ES-I3 (cell line): ENCODE data around the gene EMSY.

Source experiments
- H3K36me3 ChIP-seq: 2 replicates; pipeline ENCODE4 v1.6.1; 2013; ENCODE audit warnings: mild to moderate bottlenecking, low read length, control low read depth, moderate library complexity; ENCODE audit not compliant: insufficient read depth
- H3K4me1 ChIP-seq: 2 replicates; pipeline ENCODE4 v1.6.1; 2013; ENCODE audit warnings: mild to moderate bottlenecking, control low read depth, low read length; ENCODE audit not compliant: insufficient read depth
- H3K9ac ChIP-seq: 2 replicates; pipeline ENCODE4 v1.6.1; 2013; ENCODE audit warnings: low read depth, mild to moderate bottlenecking, low read length, moderate library complexity
- H3K9me3 ChIP-seq: 2 replicates; pipeline ENCODE4 v1.6.1; 2013; ENCODE audit warnings: mild to moderate bottlenecking, low read length, moderate library complexity; ENCODE audit not compliant: control insufficient read depth, insufficient read depth

Gene EMSY

DNA sequence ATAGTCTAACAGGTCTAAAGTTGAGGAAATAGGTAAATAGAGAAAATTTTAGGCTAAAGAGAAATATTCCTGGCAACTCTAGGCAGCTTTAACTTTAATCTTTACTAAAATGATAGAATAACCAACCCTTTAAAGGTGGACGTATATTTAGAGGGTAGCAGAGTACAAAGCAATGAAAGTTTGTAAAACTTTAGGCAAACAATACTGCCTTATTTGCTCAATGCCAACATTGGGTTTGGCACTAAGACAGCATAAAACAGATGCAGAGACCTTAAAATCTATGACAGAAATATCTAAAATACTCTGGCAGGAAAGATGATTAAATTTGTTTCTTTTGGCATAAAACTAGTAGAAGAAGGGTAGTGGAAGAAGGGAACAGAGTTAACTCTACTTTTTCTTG is 70.7 kb downstream of the EMSY start:
- no peaks in the 10 kb centered on the region for H3K36me3 ChIP-seq
- H3K9me3 ChIP-seq = no peaks in the 10 kb centered on the region
- no peak overlapping the region for H3K9ac ChIP-seq
- H3K4me1 ChIP-seq = peaks cover 3% of the 10 kb centered on the region; the same call in 1 of the 2 replicates

- Histone ChIP-seq H3K4me1 (no peaks in the 10 kb centered on the region), H3K36me3 (peaks cover 8% of the 10 kb centered on the region; the same call in 1 of the 2 replicates)
Observed at GRCh38 chr11:76523147-76523546, 78.3 kb downstream of the EMSY start.

DNA sequence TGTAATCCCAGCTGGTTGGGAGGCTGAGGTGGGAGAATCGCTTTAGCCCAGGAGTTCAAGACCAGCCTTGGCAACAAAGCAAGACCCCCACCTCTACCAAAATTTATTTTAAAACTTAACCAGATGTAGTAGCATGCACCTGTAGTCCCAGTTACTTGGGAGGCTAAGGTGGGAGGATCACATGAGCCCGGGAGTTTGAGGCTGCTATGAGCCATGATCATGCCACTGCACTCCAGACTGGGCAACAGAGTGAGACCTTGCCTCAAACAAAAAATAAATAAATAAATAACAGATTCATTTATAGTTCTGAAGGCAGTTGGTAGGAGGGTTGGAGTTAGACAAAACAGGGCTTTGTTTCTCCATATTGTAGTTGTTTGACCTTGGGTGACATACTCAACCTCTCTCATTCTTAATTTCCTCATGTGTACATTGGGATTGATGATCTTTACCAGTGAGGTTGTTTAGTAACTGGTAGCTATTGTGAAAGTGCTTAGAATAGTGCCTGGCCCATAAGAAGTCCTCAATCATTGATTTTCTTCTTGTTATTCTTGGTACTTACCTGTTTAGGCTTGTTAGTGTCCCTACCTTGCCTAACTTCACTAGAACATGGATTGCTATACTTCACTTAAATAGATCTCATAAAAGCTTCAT is 79.1 kb downstream of the EMSY start:
- H3K4me1 ChIP-seq = no peaks in the 10 kb centered on the region
- H3K9me3 ChIP-seq = no peaks in the 10 kb centered on the region
- H3K9ac ChIP-seq = no peak overlapping the region
- peaks cover 8% of the 10 kb centered on the region; the same call in 1 of the 2 replicates for H3K36me3 ChIP-seq

More at GRCh38 chr11:76523147-76523546, 78.3 kb downstream of the EMSY start:
- no peaks in the 10 kb centered on the region for H3K9me3 ChIP-seq
- no peak overlapping the region for H3K9ac ChIP-seq

DNA sequence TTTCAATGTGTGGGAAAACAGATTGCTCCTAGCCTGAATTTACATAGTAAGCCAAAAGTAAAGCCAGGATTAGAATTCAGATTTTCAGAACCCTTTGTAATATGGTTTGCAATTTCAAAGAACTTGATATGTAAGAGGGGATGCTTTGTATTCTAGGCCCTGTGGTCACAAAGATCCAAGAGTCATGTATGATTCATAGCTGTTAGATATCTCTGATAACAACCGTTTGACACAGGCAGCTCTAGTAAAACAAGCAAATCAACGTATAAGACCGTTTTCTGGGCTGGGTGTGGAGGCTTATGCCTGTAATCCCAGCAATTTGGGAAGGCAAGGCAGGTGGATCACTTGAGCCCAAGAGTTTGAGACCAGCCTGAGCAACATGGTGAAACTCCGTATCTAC is 79.6 kb downstream of the EMSY start:
- Histone ChIP-seq H3K9ac (no peak overlapping the region), H3K36me3 (peaks cover 8% of the 10 kb centered on the region; the same call in 1 of the 2 replicates), H3K9me3 (no peaks in the 10 kb centered on the region), H3K4me1 (no peaks in the 10 kb centered on the region)

GRCh38 chr11:76524919-76525318 is 80.1 kb downstream of the EMSY start:
- no peak overlapping the region for H3K9ac ChIP-seq
- H3K9me3 ChIP-seq = no peaks in the 10 kb centered on the region
- H3K36me3 ChIP-seq = peaks cover 8% of the 10 kb centered on the region; the same call in 1 of the 2 replicates
- no peaks in the 10 kb centered on the region for H3K4me1 ChIP-seq

GRCh38 chr11:76526878-76527277 is 82.1 kb downstream of the EMSY start:
- Histone ChIP-seq H3K36me3 (peaks cover 12% of the 10 kb centered on the region; the same call in 1 of the 2 replicates), H3K4me1 (no peaks in the 10 kb centered on the region), H3K9ac (no peak overlapping the region), H3K9me3 (no peaks in the 10 kb centered on the region)

DNA sequence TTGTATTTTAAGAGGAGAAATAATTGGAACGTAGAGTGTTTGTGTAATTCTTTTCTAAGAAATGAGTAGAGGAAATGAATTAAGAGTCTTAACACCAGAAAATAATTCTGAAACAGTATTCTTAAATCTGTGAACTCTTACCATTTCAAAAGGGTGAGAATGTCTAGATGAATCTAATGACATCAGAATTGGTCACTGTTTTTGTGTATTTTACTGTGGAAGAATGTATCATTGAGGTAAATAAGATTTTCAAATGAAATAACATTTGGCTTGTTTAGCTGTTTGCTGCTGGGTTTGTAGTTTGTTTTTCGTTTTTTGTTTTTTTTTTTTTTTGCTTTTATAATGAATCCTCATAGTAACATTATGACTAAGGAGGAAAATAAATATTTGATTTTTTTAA is 97.6 kb downstream of the EMSY start:
- H3K9me3 ChIP-seq = no peaks in the 10 kb centered on the region
- no peaks in the 10 kb centered on the region for H3K4me1 ChIP-seq
- H3K9ac ChIP-seq = no peak overlapping the region
- peaks cover 11% of the 10 kb centered on the region; the same call in 1 of the 2 replicates for H3K36me3 ChIP-seq

DNA sequence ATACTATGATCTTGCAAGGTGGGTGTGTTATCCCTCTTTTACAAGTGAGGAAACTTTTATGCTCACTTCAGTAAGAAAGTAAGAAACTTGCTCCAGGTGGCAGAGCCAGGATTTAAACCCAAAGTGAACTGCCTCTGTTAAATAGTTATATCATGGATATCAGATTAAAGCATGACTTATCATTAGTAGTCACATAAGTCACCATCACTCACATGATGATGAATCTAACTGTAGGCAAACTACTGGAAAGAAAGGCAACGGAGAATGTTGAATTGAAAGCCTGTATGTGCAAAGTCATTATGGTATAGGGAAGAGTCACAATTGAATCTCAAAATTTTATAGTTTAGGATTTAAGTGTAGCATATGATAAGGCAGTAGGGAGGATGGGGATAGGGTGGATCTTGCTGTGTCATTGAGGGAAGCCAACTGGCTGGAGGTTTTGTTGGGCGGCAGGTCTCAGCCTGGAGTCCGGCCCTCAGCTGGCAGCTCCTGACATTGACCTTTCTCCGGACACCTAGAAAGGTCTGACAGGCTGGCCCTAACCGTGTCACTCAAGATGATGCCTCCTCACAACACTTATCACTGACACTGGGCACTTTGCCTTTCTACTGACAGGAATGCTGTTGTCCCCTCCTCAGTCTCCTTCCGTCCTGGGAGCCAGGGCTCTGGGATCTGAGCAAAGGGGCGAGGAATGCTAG is 98.3 kb downstream of the EMSY start:
- Histone ChIP-seq H3K4me1 (no peaks in the 10 kb centered on the region), H3K9me3 (no peaks in the 10 kb centered on the region), H3K36me3 (peaks cover 11% of the 10 kb centered on the region; the same call in 1 of the 2 replicates), H3K9ac (no peak overlapping the region)

DNA sequence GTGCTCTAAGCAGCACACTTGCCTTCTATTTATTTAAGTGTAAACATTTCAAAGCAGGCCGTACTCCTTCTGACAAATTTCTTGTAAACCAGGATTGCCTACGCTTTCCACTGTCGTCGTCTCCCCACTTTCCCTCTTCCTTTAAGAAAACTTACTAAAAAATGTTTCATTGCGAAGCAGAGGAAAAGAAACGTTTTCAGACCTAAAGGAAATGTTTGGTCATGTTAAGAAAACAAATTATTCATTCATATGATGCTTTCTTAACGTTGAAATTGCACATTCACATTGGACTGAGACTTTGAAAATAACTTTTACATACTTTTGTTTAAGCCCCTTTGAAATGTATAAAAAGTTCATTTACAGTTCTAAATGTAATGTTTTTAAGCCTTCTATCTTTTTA is 106.0 kb downstream of the EMSY start:
- H3K9ac ChIP-seq = no peak overlapping the region
- H3K9me3 ChIP-seq = peaks cover 6% of the 10 kb centered on the region; the same call in 1 of the 2 replicates
- 0 out of 2 replicates have a peak, but pooled peaks cover 4% of the 10 kb centered on the region for H3K36me3 ChIP-seq
- H3K4me1 ChIP-seq = no peaks in the 10 kb centered on the region

DNA sequence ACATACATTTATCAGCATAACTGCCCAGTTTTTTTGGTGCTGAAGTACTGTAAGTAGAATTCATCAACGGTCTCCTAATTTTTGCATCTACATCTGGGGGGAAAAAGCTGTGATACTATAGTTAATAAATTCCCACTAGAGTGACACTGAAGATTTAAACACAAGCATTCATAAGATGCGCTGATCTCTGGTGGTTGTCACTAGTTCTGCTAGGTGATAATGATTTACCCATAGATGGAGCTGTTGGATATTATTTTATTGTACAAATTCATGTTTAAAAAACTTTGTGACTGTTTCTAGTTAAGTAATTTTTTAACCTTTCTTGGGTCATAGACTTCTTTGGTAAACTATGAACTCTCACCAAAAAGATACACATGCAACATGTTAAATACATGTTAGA is 106.6 kb downstream of the EMSY start:
- Histone ChIP-seq H3K36me3 (no peaks in the 10 kb centered on the region), H3K9me3 (peaks cover 6% of the 10 kb centered on the region; the same call in 1 of the 2 replicates), H3K4me1 (no peaks in the 10 kb centered on the region), H3K9ac (no peak overlapping the region)

- Histone ChIP-seq H3K4me1 (no peaks in the 10 kb centered on the region), H3K36me3 (no peaks in the 10 kb centered on the region), H3K9me3 (peaks cover 6% of the 10 kb centered on the region; the same call in 1 of the 2 replicates), H3K9ac (no peak overlapping the region)
Observed at GRCh38 chr11:76552987-76553386, 108.2 kb downstream of the EMSY start.

GRCh38 chr11:76553554-76554476 is 109.0 kb downstream of the EMSY start:
- Histone ChIP-seq H3K4me1 (no peaks in the 10 kb centered on the region), H3K36me3 (no peaks in the 10 kb centered on the region), H3K9me3 (peaks cover 6% of the 10 kb centered on the region; the same call in 1 of the 2 replicates), H3K9ac (no peak overlapping the region)

DNA sequence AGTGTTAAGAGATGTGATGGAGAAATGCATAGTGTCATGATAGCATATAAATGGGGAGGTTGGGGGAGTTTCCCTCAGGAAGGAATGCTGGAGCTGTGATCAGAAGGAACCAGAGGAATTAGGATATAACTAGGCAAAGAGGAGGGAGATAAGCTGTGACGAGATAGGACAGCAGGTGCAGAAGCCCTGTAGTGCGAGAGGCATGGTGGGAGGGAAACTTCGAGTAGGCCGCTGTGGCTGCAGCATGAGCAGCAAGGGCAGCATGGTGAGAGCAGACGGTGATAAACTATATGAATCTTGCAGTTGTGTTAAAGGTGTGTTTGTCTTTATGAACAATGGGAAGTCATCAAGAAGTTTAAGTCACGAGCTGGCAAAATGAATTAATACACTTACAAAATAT is 109.9 kb downstream of the EMSY start:
- H3K9ac ChIP-seq = no peak overlapping the region
- no peaks in the 10 kb centered on the region for H3K4me1 ChIP-seq
- H3K9me3 ChIP-seq = peaks cover 6% of the 10 kb centered on the region; the same call in 1 of the 2 replicates
- no peaks in the 10 kb centered on the region for H3K36me3 ChIP-seq

- Histone ChIP-seq H3K9me3 (peaks cover 6% of the 10 kb centered on the region; the same call in 1 of the 2 replicates), H3K4me1 (no peaks in the 10 kb centered on the region), H3K9ac (no peak overlapping the region), H3K36me3 (no peaks in the 10 kb centered on the region)
Observed at GRCh38 chr11:76557466-76557865, 112.6 kb downstream of the EMSY start.
